GM12865 (cell line): Measurements from ENCODE around the gene CLIC6.

Source experiments
- DNase-seq: peaks from one replicate; pipeline ENCODE4 v3.0.0; 2010; ENCODE audit warnings: low read depth
- H3K4me3 ChIP-seq: 2 replicates; pipeline ENCODE4 v1.5.1; 2011; ENCODE audit warnings: mild to moderate bottlenecking, low read depth, low read length, control low read depth
- CTCF ChIP-seq: IDR thresholded peaks from 2 replicates; pipeline ENCODE4 v1.5.1; 2011; ENCODE audit warnings: low read length, control low read depth, low read depth, inconsistent platforms; ENCODE audit not compliant: insufficient read depth; ENCODE audit errors: missing control alignments

CLIC6 gene

DNA sequence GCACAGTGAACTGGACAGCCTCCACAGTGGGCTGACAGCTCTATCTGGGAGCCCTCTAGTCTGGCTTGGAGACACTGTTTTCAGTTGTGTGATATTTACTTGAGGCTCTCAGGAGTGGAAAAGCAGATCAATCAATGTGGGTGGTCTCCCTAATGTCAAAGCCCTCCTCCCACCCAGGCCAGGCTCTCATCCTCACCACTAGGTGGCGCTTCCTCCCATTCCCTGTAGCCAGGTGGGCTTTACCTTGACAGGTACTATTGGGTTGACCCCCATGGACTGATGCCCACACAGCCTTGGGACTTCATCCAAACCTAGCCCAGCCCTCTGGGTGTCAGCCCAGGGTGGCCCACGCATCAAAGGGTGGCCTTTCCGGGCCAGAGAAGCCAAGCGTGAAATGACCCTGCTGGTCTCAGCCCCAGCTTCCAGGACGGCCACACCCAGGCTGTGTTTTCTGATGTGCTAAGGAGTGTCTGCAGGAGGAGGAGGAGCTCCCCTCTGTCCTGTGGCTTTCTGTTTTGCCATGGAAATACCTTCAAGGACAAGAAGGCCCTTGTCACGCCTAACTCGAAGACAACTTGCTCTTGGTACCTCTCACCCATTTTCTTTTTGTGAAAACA, 54.0 kb downstream of the CLIC6 start:
- no peak for DNase-seq
- H3K4me3 ChIP-seq: no peak overlapping the region
- TF ChIP-seq CTCF: peak; percentile 83

DNA sequence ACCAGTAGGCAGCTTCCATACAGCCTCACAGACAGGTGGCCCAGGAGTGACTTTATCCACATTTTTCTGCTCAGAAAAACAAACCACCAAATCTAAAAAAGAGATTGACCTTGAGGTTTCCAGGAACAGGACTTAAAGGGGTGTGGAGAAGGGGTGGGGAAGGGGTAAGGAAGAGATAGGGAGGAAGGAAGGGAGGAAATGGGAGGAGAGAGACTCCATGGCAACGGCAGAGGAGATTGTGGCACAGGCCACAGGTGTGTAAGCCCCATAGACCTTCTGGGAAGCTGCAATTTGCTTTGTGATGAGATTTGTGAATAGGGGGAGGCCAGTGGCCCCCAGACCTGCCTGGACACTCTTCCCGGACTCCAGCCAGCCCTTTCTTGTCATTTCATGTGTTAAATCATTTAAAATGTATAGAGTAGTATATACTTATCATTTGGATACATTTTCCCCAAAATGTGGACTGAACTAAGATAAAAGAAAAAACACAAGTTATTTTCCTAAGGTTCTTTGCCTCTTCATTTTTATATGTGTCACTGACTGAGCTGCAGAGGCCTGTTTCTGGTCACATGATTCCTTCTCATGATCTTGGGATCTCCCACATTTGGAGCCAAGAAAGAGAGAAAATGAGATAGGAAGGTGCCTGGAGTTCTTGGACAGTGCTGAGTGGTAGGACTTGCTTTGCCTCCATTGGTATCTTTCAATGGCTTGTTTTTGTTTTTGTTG, 55.5 kb downstream of the CLIC6 start:
- TF ChIP-seq CTCF: no peak
- DNase-seq: no peak
- H3K4me3 ChIP-seq: no peak overlapping the region

GRCh38 chr21:34724857-34725195, 56.0 kb downstream of the CLIC6 start:
- no peak for TF ChIP-seq CTCF
- H3K4me3 ChIP-seq: no peak overlapping the region
- no peak for DNase-seq

DNA sequence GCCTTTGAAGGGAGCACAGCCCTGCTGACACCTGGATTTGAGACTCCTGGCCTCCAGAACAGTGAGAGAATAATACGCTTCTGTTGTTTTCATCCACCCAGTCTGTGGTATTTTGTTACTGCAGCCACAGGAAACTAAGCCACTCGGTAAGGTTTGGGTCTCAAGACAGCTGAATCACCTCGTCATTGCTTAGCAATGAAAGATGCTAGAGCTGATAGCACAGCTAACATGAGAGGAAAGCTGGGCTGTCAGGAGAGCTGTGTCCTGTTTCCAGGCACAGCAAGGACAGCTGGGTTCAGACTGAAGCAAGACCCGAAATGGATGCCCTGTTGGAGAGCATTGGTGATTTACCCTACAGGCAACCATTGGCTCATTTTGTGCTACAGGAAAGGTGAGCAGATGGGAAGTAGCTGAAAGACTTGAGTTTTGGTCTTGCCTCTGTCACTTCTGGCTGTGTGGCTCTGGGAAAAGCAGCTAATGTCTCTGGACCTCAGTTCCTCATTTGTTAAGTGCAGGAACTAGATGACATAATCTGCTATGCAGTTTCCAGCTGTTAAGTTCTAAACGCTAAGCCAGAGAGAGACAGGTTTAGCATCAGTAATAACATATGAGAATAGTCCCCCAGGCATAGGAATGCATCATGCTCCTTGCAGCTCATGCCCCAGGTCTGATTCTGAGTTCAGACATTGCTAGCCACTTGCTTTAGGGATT, 58.0 kb downstream of the CLIC6 start:
- H3K4me3 ChIP-seq: no peak overlapping the region
- TF ChIP-seq CTCF: no peak
- DNase-seq: no peak

DNA sequence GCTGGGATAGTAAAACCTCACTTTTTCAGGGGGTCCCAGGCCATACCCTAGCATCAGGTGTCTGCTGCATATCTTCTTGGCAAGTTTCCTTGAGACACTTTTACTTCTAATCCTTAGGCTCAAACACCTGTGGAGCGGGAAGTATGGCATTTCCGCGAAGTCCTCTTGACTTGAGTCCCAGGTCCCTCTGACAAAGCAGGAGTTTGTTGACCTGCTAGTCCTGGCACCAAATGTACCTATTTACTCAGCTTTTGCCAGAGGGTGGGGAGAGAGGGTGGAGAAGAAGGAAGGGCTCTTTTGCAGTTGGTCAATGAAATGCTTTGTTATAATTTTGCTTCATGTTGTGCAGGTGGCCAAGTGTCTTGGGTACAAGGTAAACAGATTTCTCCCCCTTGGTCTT, 59.7 kb downstream of the CLIC6 start:
- DNase-seq: no peak
- no peak overlapping the region for H3K4me3 ChIP-seq
- TF ChIP-seq CTCF: no peak

- no peak for DNase-seq
- no peak for TF ChIP-seq CTCF
- no peak overlapping the region for H3K4me3 ChIP-seq
These were observed 61.4 kb downstream of the CLIC6 start for GRCh38 chr21:34730194-34730593.
